ENCODE measurements around the gene ZDHHC7. TPM values are rescaled to one million over a fixed set of nuclear protein-coding genes. Genes with fewer than 3 reads are reported as not detected.

The ZDHHC7 gene
- total RNA-seq, 1 experiment from 2014 or later = 39.1 TPM

DNA sequence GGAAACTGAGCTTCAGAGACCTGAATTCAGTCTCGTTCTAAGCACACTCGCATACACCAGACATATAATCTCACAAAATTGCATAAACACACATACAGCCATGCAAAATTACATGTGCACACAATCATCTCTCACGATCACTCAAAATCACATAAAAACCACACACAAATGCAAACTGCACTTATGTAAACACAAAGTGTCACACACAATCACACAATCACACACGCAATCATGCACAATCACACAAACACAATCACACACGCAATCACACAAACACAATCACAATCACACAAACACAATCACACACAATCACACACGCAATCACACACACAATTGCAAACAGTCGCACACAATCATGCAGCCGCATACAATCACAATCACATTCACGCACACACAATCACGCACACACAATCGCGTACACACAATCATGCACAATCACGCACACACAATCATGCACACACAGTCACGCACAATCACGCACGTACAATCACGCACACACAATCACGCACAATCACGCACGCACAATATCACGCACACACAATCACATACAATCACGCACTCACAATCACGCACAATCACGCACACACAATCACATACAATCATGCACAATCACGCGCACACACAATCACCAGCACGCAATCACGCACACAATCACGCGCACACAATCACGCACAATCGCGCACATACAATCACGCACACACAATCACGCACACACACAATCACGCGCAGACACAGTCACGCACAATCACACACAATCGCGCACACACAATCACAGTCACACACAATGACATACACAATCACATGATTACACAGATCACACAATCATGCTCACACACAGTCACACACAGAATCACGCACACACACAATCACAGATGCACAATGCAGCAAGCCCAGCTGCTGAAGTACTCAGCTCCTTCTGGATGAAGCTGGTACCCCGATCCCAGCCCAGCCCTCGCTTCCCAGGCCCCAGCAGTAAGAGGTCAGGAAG lies 45.6 kb downstream of the ZDHHC7 start:
- Histone ChIP-seq H2BK120ac (ENCODE audit: low read depth, low read length, poor library complexity, severe bottlenecking) (no peak overlapping the region), H3K9ac (ENCODE audit: extremely low read depth, insufficient read length, low read length) (no peak overlapping the region), H3K18ac (ENCODE audit: insufficient read length, low read depth, low read length) (no peak overlapping the region), H3K23me2 (ENCODE audit: insufficient read length, low read depth, low read length, poor library complexity, severe bottlenecking) (no peaks in the 10 kb centered on the region), H4K91ac (ENCODE audit: insufficient read length, low read depth, low read length) (no peak overlapping the region), H3K9me3 (ENCODE audit: control insufficient read depth, low read depth, low read length) (no peaks in the 10 kb centered on the region), H3K4ac (ENCODE audit: low read depth, low read length) (no peak overlapping the region), H2BK15ac (ENCODE audit: low read depth, low read length) (no peak overlapping the region), H2AK5ac (ENCODE audit: insufficient read length, low read length) (no peak overlapping the region), H4K5ac (ENCODE audit: insufficient read length, low read depth, low read length) (peak overlapping the region; percentile 10), H2BK20ac (ENCODE audit: low read depth, low read length, poor library complexity, severe bottlenecking) (no peak overlapping the region), H3T11ph (ENCODE audit: low read length) (no peak overlapping the region), H3K4me2 (ENCODE audit: insufficient read depth, insufficient read length, low read length) (no peak overlapping the region), H3K14ac (ENCODE audit: insufficient read depth, low read length) (no peak overlapping the region), H3K23ac (ENCODE audit: insufficient read length, low read depth, low read length) (no peak overlapping the region), H2BK5ac (ENCODE audit: insufficient read length, low read length) (no peak overlapping the region), H3K27me3 (ENCODE audit: insufficient read depth, low read length) (no peaks in the 10 kb centered on the region), H3K27ac (ENCODE audit: insufficient read length, low read depth, low read length) (no peak overlapping the region), H4K8ac (replicated peaks; ENCODE audit: insufficient read length, low read depth, low read length) (peak overlapping the region; percentile 10), H3K4me1 (ENCODE audit: insufficient read depth, low read length) (no peaks in the 10 kb centered on the region), H3K79me1 (ENCODE audit: insufficient read depth, low read depth, low read length, poor library complexity, severe bottlenecking) (no peaks in the 10 kb centered on the region), H4K20me1 (ENCODE audit: control insufficient read depth, insufficient read depth, insufficient read length) (no peaks in the 10 kb centered on the region), H3K79me2 (ENCODE audit: insufficient read depth, low read length) (no peaks in the 10 kb centered on the region), H2BK12ac (ENCODE audit: insufficient read length, low read depth, low read length) (no peak overlapping the region), H2AFZ (ENCODE audit: low read length) (no peak overlapping the region), H3K56ac (ENCODE audit: insufficient read length, low read depth, low read length) (no peak overlapping the region)
- H3K36me3 Mint-ChIP-seq (ENCODE audit: insufficient read depth in 1 of 3, low read depth in 3 of 3) = peaks cover 0 to 6% (median 2%) of the 10 kb centered on the region in 3 experiments; a peak in 2 of 7 replicates
- H3K4me3 Mint-ChIP-seq = peak overlapping the region in 1 of 2 experiments; percentile 4; a peak in 1 of 5 replicates
- TF ChIP-seq, protein P1, sequence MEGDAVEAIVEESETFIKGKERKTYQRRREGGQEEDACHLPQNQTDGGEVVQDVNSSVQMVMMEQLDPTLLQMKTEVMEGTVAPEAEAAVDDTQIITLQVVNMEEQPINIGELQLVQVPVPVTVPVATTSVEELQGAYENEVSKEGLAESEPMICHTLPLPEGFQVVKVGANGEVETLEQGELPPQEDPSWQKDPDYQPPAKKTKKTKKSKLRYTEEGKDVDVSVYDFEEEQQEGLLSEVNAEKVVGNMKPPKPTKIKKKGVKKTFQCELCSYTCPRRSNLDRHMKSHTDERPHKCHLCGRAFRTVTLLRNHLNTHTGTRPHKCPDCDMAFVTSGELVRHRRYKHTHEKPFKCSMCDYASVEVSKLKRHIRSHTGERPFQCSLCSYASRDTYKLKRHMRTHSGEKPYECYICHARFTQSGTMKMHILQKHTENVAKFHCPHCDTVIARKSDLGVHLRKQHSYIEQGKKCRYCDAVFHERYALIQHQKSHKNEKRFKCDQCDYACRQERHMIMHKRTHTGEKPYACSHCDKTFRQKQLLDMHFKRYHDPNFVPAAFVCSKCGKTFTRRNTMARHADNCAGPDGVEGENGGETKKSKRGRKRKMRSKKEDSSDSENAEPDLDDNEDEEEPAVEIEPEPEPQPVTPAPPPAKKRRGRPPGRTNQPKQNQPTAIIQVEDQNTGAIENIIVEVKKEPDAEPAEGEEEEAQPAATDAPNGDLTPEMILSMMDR (conservative IDR thresholded peaks at IDR 0.05) = no peak
- DNase-seq = no peak
- no peak overlapping the region; a peak in 2 of 7 replicates for H3K27ac Mint-ChIP-seq
- peaks cover 4 to 8% of the 10 kb centered on the region in 2 experiments; a peak in 3 of 5 replicates for H3K9me3 Mint-ChIP-seq
- H3K27me3 Mint-ChIP-seq (ENCODE audit: low read depth) = peaks cover 5% of the 10 kb centered on the region
- H3K4me1 Mint-ChIP-seq = peaks cover 6 to 12% of the 10 kb centered on the region in 2 experiments; a peak in 3 of 4 replicates
- WGBS (ENCODE audit: extremely low coverage, insufficient read length, low lambda C conversion rate) = 99% methylated on average over 37 of the region's 43 CpGs

Data from H9 (cell line).